Activated effector memory CD4-positive, alpha-beta T cell treated with Interleukin-2 at 50 U/mL for 16 hours (primary cell): ENCODE results near the gene NOP14.
"Not testable (repeated sequence)": the region's sequence is repeated elsewhere in the genome, so short reads cannot be mapped to it uniquely, and the experiment has no call there.

Experiments
- DNase-seq: peaks from one replicate; pipeline ENCODE4 v3.0.0-alpha.2; 2020

NOP14 gene

DNA sequence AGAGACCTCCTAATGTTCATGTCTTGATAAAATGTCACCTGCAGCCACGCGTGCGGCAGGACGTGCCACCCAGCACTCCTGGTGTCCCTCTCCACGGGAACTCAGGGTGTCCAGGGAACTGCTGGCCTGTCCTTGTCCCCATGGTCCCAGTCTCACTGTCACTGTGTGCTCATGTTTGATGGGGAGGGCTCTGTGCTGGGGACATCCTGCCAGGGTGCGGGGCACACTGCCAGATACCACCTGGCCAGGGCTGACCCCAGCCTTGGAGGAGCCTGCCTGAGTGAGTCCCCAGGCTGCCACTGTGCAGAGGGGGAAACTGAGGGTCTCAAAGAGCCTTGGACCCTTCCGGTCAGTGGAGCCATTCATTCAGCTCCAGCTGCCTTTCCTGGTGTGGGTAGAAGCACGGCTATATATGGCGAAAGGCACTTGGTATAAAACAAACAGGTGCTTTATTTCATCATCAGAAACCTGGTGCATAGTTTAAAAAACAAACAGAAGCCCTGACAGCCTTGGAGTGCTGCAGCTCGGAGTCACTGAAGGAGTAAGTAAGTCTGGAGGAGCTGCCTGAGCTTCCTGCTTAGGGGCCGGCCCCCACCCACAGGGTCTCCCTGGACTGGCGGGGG is 33.0 kb downstream of the NOP14 start:
- no peak for DNase-seq

DNA sequence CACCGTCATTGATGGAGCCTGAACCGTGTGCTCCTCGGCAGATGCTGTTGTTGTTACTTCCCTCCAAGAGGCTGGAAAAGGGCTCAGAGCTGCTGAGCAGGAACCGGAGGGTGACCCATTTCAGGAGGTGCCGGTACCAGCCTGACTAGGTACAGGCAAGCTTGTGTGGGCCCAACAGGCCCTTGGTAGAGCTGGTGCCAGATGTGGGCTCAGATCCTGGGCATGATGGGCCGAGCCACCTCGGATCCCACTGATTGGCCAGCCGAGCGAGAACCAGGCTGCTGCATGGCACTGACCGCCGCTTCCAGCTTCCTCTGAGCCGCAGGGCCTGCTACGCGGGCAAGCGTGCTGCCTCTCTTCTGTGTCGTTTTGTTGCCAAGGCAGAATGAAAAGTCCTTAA is 33.7 kb downstream of the NOP14 start:
- no peak for DNase-seq

DNA sequence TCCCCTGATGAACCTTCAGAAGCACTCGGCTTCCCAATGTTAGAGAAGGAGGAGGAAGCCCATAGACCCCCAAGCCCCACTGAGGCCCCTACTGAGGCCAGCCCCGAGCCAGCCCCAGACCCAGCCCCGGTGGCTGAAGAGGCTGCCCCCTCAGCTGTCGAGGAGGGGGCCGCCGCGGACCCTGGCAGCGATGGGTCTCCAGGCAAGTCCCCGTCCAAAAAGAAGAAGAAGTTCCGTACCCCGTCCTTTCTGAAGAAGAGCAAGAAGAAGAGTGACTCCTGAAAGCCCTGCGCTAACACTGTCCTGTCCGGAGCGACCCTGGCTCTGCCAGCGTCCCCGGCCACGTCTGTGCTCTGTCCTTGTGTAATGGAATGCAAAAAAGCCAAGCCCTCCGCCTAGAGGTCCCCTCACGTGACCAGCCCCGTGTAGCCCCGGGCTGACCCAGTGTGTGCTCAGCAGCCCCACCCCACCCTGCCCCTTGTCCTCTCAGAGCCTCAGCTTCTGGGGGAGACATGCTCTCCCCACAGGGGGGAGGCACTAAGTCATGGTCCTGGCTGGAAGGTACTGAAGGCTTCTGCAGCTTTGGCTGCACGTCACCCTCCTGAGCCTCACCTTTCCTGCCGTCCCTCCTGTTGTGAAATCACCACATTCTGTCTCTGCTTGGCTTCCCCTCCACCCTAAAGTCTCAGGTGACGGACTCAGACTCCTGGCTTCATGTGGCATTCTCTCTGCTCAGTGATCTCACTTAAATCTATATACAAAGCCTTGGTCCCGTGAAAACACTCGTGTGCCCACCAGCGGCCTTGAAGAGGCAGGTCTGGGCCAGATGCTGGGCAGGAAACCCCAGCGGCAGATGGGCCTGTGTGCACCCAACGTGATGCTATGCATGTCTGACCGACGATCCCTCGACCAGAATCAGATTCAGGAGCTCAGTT is 34.7 kb downstream of the NOP14 start:
- DNase-seq = no peak

DNA sequence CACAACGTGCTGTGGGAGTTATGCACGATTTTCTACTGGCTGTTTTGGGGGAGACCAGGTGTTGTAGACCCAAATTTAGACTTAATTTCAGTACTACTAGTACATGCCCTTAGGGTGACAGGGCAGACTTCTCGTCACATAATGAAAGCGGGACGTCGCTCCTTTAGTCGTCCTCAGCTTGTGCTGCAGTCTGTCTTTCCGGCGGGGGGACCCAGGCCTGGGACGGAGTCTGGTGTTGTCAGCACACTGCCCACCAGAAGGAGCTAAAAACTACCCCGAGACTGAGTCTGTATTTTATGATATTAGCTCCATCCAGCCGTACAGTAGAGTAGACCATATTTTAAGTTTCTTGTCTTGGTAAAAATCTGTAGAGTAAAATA is 35.5 kb downstream of the NOP14 start:
- no peak for DNase-seq

DNA sequence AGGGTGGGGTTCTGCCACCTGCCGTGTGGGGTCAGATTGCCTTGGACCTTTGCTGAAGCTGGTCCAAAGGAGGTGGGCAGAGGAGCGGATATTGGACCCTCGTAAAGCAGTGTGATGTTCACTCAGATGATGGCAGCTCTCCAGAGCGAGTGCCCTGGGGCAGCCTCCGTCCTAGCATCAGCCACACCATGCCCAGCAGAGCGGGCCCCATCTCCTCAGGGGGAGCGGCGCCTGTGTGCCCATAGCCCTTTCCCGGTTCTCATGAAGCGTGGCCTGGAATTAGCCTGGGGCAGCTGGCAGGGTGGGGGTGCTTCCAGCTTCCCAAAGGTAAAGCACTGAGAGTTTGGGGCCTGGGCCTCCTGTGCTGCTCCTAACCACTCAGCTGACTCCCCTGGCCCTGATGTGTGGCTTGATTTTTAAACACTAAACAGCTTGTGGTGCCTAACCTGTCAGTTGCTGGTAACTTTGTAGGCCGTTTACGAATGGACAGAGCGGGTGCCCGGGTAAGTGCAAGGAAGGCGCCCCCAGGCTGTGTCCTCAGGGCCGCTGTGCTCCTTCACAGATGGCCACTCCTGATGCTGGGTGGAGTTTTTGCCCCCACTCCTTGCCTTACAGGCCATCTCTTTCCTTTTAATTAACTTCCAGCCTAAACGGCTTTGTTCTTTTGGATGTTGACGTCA is 36.0 kb downstream of the NOP14 start:
- no peak for DNase-seq

DNA sequence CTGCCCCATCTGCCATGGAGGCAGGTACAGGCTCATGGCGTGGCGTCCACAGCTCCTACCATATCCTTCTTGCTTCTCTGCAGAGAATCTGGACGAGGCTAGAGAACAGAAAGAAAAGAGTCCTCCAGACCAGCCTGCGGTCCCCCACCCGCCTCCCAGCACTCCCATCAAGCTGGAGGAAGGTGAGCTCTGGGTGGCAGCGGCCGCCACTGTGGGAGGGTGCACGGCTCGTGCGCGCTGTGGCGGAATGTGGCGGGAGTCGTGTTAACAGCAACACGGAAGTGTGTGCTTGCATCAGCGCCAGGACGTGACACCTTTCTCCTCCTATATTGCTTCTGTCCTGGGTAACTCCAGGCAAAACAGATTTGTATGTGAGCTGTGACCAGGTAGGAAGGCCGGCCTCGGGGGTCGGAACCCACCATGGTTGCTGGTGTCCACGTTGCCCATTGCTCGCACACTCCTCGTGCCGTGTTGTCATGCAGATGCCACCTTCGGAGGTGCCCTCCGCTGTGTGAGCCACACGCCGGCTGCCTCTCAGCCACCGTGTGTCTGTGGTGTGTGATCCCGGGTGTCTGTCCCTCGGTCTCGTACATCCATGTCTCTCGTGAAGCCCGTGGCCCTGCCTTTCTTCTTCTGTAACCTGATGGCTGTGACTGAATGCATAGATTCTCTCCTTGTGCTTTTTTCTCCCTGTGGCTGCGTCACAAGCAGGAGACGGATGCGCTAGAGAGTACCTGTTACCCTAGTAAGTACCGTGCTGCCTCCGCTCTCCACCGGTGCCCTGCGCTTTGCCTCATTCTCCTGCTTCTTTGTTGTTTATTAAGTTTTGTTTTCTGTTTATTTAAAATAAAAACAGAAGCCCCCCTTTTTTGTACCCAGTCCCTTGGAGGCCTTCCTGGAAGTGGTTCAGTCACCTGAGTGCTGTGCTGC is 37.0 kb downstream of the NOP14 start:
- no peak for DNase-seq

DNA sequence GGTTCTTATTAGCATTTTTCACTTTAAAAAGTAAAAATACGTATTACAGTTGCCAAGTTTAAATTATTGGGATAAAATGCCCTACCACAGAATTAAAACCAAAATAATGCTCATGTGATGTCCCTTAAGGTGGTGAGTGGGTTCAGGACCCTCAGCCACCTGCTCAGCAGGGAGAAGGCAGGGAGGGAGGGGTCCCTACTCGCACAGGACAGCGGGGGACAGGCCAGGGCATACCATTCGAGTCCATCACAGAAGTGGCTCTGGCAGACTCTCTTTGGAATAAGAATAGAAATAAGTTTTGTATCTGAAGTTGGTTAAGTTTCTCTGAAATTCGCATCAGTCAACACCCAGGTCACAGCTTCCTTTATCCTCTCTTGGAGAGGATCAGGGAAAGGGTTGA is 37.7 kb downstream of the NOP14 start:
- no peak for DNase-seq

DNA sequence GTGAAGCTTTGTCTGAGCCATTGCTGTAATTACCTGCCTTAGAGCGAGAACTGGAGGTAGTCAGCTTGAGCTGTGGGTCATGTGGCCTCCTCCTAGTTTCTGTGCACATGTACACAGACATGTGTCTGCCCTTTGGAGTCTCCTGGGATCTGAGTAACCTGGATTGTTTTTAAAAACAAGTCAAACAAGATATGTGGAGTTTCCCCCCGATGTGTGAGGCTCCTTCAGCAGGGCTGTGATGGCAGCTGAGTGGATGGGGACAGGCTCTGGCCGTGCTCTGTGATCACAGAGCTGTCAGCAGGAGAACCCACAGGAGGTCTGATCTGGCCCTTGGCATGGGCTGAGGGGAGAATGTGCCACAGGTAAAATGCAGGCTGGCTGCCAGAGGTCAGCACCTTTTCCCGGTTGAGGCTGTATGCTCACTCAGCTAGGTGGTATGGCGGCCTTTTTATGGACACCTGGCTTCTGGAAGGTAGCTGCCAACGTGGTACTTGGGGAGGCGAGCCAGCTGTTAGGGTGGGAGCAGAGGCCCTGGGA is 38.4 kb downstream of the NOP14 start:
- no peak for DNase-seq

DNA sequence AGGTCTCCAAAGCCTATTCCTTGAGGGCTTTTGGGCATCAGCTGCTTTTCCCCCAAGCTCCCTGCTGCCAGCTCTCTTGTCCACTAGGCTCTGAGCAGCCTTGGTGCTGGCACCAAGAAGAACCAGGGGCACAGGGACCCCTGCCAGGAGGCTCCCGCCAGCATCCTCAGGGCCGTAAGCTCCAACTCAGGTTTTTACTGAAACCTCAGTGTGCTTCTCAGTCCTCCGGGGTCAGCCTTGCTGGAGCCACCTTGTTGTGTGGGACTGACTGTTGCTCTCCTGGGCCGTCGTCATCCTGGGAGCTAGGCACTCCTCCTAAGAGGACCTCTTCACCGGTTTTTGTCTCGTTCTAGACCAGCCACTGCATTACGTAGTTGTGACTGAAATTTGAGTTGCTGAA is 38.9 kb downstream of the NOP14 start:
- DNase-seq = no peak

DNA sequence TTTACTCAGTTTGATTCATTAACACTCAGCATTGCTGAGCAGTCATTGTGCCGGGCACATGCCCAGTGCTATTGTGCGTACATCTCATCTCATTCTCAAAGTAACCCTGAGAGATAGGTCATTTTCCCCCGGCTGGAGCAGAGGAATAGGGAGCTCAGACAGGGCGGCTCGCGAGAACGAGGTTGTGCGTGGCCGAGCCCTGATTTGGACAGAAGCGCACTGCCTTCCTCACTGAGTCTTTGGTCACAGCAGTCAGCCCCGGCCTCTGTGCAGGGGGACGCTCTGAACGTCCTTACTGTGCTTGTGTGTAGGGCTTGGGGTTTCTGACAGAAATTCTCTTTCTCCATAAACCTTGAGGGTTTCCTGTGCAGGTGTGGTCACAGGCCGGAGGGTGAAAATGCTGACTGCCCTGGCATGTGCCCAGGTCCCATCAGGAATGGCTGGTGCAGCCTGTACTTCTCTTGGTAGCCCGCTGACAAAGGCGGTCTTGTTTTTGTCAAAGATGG is 39.5 kb downstream of the NOP14 start:
- no peak for DNase-seq

DNA sequence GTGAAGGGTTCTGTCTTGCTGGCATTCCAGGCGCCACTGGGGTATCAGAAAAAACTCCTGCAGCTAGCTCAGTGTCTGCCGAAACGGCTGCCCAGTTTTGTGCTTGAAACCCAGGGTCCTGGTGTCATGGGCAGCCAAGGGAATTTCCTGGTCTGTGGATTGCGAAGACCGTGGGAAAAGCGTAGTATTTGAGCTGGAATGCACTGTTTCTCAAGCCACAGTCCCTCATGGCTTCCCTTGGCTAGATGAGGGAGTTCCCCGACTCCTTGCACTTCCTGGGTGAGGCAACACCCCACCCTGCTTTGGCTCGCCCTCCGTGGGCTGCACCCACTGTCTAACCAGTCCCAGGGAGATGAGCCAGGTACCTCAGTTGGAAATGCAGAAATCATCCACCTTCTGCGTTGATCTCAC is 40.1 kb downstream of the NOP14 start:
- no peak for DNase-seq

DNA sequence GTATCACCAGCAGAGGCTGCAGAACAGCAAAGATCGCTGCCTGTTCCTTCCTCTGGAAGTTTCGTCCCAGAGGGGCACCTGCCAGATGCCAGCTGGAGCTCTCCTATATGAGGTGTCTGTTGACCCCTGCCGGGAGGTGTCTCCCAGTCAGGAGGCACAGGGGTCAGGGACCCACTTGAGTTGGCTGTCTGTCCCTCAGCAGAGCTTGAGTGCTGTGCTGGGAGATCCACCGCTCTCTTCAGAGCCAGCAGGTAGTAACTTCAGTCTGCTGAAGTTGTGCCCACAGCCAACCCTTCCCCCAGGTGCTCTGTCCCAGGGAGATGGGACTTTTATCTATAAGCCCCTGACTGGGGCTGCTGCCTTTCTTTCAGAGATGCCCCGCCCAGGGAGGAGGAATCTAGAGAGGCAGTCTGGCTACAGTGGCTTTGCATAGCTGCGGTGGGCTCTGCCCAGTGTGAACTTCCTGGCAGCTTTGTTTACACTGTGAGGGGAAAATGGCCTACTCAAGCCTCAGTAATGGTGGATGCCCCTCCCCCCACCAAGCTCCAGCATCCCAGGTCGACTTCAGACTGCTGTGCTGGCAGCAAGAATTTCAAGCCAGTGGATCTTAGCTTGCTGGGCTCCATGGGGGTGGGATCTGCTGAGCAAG is 40.6 kb downstream of the NOP14 start:
- DNase-seq = not testable (repeated sequence)

DNA sequence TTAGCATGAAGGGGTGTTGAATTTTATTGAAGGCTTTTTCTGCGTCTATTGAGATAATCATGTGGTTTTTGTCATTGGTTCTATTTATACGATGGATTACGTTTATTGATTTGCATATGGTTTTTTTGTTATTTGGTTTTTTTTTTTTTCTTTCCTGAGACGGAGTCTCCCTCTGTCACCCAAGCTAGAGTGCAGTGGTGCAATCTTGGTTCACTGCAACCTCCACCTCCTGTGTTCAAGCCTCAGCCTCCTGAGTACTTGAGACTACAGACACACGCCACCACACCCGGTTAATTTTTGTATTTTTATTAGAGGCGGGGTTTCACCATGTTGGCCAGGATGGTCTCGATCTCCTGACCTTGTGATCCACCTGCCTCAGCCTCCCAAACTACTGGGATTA is 44.5 kb downstream of the NOP14 start:
- not testable (repeated sequence) for DNase-seq

DNA sequence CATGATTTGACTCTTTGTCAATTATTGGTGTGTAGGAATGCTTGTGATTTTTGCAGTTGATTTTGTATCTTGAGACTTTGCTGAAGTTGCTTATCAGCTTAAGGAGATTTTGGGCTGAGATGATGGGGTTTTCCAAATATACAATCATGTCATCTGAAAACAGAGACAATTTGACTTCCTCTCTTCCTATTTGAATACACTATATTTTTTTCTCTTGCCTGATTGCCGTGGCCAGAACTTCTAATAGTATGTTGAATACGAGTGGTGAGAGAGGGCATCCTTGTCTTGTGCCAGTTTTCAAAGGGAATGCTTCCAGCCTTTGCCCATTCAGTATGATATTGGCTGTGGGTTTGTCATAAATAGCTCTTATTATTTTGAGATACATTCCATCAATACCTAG is 44.9 kb downstream of the NOP14 start:
- not testable (repeated sequence) for DNase-seq

DNA sequence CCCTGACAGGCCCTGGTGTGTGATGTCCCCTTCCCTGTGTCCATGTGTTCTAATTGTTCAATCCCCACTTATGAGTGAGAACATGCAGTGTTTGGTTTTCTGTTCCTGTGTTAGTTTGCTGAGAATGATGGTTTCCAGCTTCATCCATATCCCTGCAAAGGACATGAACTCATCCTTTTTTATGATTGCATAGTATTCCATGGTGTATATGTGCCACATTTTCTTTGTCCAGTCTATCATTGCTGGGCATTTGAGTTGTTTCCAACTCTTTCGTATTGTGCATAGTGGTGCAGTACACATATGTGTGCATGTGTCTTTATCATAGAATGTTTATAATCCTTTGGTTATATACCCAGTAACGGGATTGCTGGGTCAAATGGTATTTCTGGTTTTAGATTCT is 46.5 kb downstream of the NOP14 start:
- DNase-seq = not testable (repeated sequence)

DNA sequence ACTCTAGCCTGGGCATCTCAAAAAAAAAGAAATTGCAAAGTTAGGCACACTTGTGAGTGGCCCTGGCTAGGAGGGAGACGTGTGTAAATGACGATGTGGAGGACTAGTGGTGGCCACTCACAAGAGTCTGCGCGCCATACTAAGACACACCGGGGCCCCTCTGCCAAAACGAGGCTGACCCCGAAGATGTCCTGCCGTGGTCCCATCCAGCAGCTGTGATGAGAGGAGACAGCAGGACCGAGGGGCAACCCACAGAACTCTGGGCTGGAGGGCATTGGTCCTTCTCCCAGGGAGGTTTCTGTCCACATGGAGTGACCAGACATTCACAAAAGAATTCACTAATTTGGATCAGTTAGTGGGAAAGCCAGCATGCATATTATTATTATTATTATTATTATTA is 47.4 kb downstream of the NOP14 start:
- no peak for DNase-seq

DNA sequence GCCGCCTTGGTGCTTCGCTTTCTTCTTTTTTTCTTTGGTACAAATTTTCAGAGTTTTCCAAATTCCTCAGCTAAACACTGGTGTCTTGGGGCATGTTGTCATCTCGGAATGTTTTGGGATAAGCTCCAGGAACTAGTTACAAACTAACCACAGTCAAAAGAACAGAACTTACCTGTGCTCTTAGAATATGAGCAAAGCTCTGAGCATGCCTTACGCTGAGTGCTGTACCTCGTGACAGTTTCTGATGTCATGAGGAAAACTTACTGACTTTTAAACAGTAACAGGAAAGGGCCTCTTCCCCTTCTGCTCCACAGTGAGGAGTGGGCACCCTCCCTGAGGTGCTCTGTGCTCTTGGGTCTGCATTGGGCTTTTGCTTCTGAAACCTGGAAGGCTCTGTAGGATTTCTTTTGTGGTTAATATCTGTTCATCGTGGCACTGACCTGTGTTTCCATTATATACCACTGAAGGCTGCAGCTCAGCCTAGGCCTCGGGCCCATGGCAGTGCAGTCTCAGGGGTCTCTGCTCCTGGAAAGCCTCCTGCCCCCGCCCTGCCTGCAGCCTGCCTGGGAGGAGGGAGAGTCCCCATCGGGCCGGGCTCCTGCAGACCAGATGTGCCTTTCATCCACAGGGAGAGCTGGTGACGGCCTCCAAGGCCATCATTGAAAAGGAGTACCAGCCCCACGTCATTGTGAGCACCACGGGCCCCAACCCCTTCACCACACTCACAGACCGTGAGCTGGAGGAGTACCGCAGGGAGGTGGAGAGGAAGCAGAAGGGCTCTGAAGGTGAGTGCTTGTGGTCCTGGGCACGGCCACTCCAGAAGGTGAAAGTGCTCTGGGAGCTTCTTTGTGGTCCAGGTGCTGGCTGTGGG is 48.7 kb downstream of the NOP14 start:
- DNase-seq = no peak

DNA sequence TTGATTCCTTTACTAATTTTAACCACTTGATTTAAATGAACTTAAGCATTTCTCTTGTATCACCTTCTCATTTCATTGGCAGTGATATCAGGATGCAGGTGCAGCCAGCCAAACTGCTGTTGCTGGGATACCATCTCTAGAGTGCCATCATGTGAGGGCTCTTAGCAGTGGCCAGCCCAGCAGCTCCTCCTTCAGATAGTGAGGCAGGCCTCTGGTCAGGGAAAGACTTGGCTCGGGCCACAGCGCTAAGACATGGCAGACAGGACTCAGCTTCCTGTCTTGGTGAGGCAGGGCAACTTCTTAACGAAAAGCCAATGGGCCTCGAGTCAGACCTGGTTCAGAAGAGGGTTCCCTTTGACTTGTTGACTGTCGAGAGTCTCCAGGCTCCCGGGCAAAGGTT is 50.0 kb downstream of the NOP14 start:
- no peak for DNase-seq

DNA sequence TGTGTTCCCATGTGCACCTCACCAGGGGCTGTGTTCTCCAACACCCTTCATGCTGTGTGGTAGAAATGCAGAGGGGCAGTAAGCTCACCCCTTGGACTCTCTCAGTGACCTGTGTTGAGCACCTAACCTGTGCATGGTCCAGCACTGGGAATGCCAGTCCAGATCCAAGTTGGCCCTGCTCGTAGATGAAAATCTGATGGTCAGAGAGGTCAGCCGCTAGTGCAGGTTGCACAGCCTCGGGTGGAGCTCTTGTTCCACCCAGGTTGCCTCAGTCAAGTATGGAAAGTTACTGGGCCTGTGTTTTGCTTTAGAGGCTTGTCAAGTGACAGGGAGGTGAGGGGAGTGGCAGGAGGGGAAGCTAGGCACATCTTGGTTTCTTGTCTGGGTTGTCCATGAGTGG is 51.3 kb downstream of the NOP14 start:
- DNase-seq = no peak

DNA sequence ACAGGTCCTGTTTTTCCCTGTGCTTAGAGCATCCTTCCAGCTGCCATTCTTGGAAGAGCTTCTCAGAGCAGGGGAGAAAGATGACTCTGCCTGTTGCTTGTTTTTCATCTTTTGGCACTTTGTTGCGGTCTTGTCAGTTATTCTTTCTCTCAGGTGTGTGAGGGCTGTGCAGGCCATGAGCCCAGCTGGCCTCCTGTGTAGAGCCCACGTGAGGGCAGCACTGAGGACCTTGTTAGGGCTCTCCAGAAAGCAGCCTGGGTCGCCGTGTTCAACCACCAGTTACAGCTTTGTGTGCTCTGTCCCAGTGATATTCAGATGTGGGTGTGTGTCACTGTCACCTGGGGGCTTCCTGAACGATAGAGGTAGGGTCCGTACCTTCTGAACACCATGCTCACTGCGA is 52.8 kb downstream of the NOP14 start:
- no peak for DNase-seq

DNA sequence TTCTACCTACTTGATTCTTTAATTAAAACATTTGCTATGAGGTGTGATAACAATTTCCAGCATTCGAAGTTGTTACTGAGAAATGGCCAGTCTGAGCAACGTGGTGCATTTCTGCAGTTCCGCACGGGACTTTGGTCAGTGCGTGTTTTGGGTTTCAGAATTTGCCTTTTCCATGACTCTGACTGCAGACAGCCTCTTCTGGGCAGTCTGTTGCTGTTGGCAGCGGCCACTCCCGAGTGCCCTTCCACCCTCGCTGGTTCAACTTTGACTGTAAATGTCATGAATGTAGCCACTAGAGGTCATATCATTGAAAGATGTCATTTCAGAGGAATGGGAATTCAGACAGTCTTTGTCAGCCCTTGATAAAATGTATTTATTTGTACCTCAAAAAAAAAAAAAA is 53.6 kb downstream of the NOP14 start:
- DNase-seq = no peak
